Measurements from ENCODE around the gene CORO1C.
"Not testable (repeated sequence)": the region's sequence is repeated elsewhere in the genome, so short reads cannot be mapped to it uniquely, and the experiment has no call there.

The CORO1C gene

GRCh38 chr12:108620236-108620879 is 111.0 kb downstream of the CORO1C start:
- H3K4me3 ChIP-seq (ENCODE audit: low read length), result no peak overlapping the region
- H3K4me1 ChIP-seq (ENCODE audit: control insufficient read depth, insufficient read depth, low read length), result peaks cover 13% of the 10 kb centered on the region
- H3K36me3 ChIP-seq (ENCODE audit: insufficient read depth, low read length), result peaks cover 8% of the 10 kb centered on the region
- no peak overlapping the region for H3K9ac ChIP-seq (ENCODE audit: low read depth, low read length)
- peaks cover 5% of the 10 kb centered on the region for H3K9me3 ChIP-seq (replicated peaks; ENCODE audit: low read length)
- no peaks in the 10 kb centered on the region for H3K27me3 ChIP-seq (ENCODE audit: control insufficient read depth, insufficient read depth, low read length)
- no peak overlapping the region for H3K4me2 ChIP-seq (ENCODE audit: low read length)

GRCh38 chr12:108619369-108620160 is 111.8 kb downstream of the CORO1C start:
- Histone ChIP-seq H3K36me3 (ENCODE audit: insufficient read depth, low read length) (peaks cover 8% of the 10 kb centered on the region), H3K4me2 (ENCODE audit: low read length) (no peak overlapping the region), H3K9me3 (replicated peaks; ENCODE audit: low read length) (peaks cover 5% of the 10 kb centered on the region), H3K9ac (ENCODE audit: low read depth, low read length) (no peak overlapping the region), H3K4me1 (ENCODE audit: control insufficient read depth, insufficient read depth, low read length) (peaks cover 13% of the 10 kb centered on the region), H3K27me3 (ENCODE audit: control insufficient read depth, insufficient read depth, low read length) (no peaks in the 10 kb centered on the region), H3K4me3 (ENCODE audit: low read length) (no peak overlapping the region)

- H3K9ac ChIP-seq (ENCODE audit: low read depth, low read length); H3K9me3 ChIP-seq (replicated peaks; ENCODE audit: low read length); H3K27me3 ChIP-seq (ENCODE audit: control insufficient read depth, insufficient read depth, low read length); H3K4me3 ChIP-seq (ENCODE audit: low read length); H3K4me2 ChIP-seq (ENCODE audit: low read length); H3K36me3 ChIP-seq (ENCODE audit: insufficient read depth, low read length): not testable (repeated sequence)
- peaks cover 13% of the 10 kb centered on the region for H3K4me1 ChIP-seq (ENCODE audit: control insufficient read depth, insufficient read depth, low read length)
These were observed 112.4 kb downstream of the CORO1C start for GRCh38 chr12:108618953-108619274.

DNA sequence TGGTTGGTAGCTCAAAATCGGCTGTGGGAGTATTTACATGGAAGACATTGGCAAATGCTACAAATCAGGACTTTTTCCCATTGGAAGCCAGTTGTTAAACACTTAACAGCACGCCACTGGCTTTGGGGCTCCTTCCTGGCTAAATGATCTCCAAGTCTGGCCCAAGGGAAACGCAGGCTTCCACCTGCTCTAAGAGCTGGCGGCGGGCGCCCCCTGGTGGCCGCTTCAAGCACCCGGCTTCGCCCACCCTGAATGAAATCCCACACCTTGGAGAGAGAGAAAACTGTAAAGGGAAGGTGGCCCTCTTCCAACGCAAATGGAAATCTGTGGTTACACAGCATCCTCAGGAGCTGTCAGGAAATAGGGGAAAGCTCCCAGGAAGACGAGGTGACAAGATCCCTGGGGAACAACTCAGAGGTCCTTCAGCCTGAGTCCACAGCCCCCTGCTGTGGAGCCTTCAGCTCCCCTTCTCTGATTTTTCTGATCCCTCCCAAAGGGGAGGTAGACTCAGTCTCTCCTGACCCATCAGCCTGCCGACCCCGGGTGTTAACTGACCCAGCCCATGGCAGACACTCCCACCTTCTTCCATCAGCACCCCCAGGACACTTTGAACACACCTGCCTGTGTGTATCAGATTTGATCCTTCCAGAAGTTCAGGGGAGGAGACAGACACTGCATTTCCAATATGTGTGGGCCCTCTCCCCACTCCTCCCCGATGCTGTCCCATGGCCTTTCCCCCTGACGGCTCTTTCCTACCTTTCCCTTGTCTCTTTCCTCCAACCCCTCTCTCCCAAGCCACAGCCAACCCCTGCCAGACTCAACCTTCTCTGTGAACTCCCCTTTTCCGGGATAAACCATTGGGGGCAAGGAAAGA is 113.0 kb downstream of the CORO1C start:
- Histone ChIP-seq H3K9me3 (replicated peaks; ENCODE audit: low read length) (peaks cover 5% of the 10 kb centered on the region), H3K27me3 (ENCODE audit: control insufficient read depth, insufficient read depth, low read length) (no peaks in the 10 kb centered on the region), H3K36me3 (ENCODE audit: insufficient read depth, low read length) (peaks cover 6% of the 10 kb centered on the region), H3K4me1 (ENCODE audit: control insufficient read depth, insufficient read depth, low read length) (peaks cover 13% of the 10 kb centered on the region), H3K9ac (ENCODE audit: low read depth, low read length) (no peak overlapping the region), H3K4me2 (ENCODE audit: low read length) (no peak overlapping the region), H3K4me3 (ENCODE audit: low read length) (no peak overlapping the region)

DNA sequence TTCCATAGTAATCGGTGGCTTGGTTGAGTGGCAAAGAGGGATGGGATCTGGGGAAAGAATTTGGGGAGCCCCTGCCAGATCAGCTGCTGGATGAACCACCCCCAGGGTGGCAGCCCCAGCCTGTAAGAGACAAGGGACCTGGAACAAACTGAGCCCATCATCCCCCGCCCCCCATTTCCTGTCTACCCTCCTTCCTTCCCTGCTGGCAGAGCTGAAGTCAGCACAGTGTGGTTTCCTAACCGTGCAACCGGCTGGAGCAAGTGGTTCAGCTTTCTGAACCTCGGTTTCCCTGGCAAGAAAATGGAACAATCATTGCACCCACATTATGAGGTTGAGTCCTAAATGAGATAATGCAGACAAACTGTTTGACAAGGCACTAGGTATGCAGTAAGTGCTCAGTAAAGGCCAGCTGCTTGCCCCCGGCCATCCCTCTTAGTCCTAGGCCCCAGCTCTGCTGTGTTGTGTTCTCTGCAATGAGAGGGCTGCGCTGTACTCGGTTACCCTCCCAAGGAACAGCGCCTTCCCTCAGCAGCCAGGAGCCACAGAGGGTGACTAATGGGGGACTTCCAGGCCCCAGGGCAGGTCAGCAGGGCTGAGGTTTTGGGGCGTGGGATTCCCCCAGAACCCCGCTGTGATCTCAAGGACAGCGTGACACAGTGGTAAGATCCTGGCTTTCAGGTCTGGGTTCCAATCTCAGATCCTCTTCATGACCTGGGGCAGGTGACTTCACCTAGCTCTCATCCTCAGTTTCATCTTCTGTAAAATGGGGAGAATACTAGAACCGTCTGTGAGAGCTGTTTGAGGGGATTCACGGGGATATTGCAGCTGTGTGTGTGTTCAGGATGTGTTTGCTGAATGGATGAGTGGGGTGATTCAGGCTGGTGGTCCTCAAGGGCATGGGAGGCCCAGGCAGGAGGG is 114.1 kb downstream of the CORO1C start:
- peaks cover 5% of the 10 kb centered on the region for H3K9me3 ChIP-seq (replicated peaks; ENCODE audit: low read length)
- peaks cover 17% of the 10 kb centered on the region for H3K4me1 ChIP-seq (ENCODE audit: control insufficient read depth, insufficient read depth, low read length)
- no peak overlapping the region for H3K4me3 ChIP-seq (ENCODE audit: low read length)
- no peak overlapping the region for H3K4me2 ChIP-seq (ENCODE audit: low read length)
- no peaks in the 10 kb centered on the region for H3K36me3 ChIP-seq (ENCODE audit: insufficient read depth, low read length)
- H3K9ac ChIP-seq (ENCODE audit: low read depth, low read length), result no peak overlapping the region
- H3K27me3 ChIP-seq (ENCODE audit: control insufficient read depth, insufficient read depth, low read length), result no peaks in the 10 kb centered on the region

GRCh38 chr12:108616359-108616758 is 115.0 kb downstream of the CORO1C start:
- H3K4me3 ChIP-seq (ENCODE audit: low read length), result no peak overlapping the region
- H3K9ac ChIP-seq (ENCODE audit: low read depth, low read length), result no peak overlapping the region
- H3K36me3 ChIP-seq (ENCODE audit: insufficient read depth, low read length), result no peaks in the 10 kb centered on the region
- peaks cover 24% of the 10 kb centered on the region for H3K4me1 ChIP-seq (ENCODE audit: control insufficient read depth, insufficient read depth, low read length)
- no peaks in the 10 kb centered on the region for H3K27me3 ChIP-seq (ENCODE audit: control insufficient read depth, insufficient read depth, low read length)
- H3K4me2 ChIP-seq (ENCODE audit: low read length), result no peak overlapping the region
- H3K9me3 ChIP-seq (replicated peaks; ENCODE audit: low read length), result peaks cover 5% of the 10 kb centered on the region

DNA sequence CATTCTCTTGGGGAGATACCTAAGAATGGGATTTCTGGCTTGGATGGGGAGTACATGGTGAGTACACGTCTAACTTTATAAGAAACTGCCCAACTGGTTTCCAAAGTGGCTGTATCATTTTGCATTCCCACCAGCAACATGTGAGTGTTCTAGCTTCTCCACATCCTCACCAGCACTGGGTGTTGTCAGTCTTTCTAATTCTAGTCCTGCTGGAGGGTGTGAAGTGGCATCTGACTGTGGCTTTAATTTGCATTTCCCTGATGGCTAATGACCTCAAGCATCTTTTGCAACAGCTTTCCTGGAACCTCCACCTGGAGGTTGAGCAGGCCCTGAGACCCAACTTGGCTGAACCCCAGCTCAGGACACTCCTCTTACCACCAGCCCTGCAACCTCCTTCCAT is 115.4 kb downstream of the CORO1C start:
- Histone ChIP-seq H3K27me3 (ENCODE audit: control insufficient read depth, insufficient read depth, low read length) (no peaks in the 10 kb centered on the region), H3K4me3 (ENCODE audit: low read length) (no peak overlapping the region), H3K4me1 (ENCODE audit: control insufficient read depth, insufficient read depth, low read length) (peaks cover 28% of the 10 kb centered on the region)

GRCh38 chr12:108614639-108615038 is 116.7 kb downstream of the CORO1C start:
- Histone ChIP-seq H3K36me3 (ENCODE audit: insufficient read depth, low read length) (no peaks in the 10 kb centered on the region), H3K27me3 (ENCODE audit: control insufficient read depth, insufficient read depth, low read length) (no peaks in the 10 kb centered on the region), H3K4me1 (ENCODE audit: control insufficient read depth, insufficient read depth, low read length) (peaks cover 40% of the 10 kb centered on the region), H3K4me2 (ENCODE audit: low read length) (no peak overlapping the region), H3K9me3 (replicated peaks; ENCODE audit: low read length) (peaks cover 5% of the 10 kb centered on the region), H3K4me3 (ENCODE audit: low read length) (no peak overlapping the region), H3K9ac (ENCODE audit: low read depth, low read length) (no peak overlapping the region)

More for the DNA sequence above, 115.4 kb downstream of the CORO1C start:
- Histone ChIP-seq H3K9ac (ENCODE audit: low read depth, low read length) (no peak overlapping the region), H3K36me3 (ENCODE audit: insufficient read depth, low read length) (no peaks in the 10 kb centered on the region), H3K4me2 (ENCODE audit: low read length) (no peak overlapping the region), H3K9me3 (replicated peaks; ENCODE audit: low read length) (peaks cover 5% of the 10 kb centered on the region)

- no peak overlapping the region for H3K4me3 ChIP-seq (ENCODE audit: low read length)
- peaks cover 5% of the 10 kb centered on the region for H3K9me3 ChIP-seq (replicated peaks; ENCODE audit: low read length)
- no peak overlapping the region for H3K4me2 ChIP-seq (ENCODE audit: low read length)
- no peaks in the 10 kb centered on the region for H3K36me3 ChIP-seq (ENCODE audit: insufficient read depth, low read length)
- peaks cover 45% of the 10 kb centered on the region for H3K4me1 ChIP-seq (ENCODE audit: control insufficient read depth, insufficient read depth, low read length)
- H3K27me3 ChIP-seq (ENCODE audit: control insufficient read depth, insufficient read depth, low read length), result no peaks in the 10 kb centered on the region
- no peak overlapping the region for H3K9ac ChIP-seq (ENCODE audit: low read depth, low read length)
These were observed 117.3 kb downstream of the CORO1C start for GRCh38 chr12:108614041-108614440.

- Histone ChIP-seq H3K9me3 (replicated peaks; ENCODE audit: low read length) (peaks cover 5% of the 10 kb centered on the region), H3K9ac (ENCODE audit: low read depth, low read length) (no peak overlapping the region), H3K4me1 (ENCODE audit: control insufficient read depth, insufficient read depth, low read length) (peaks cover 45% of the 10 kb centered on the region), H3K4me2 (ENCODE audit: low read length) (no peak overlapping the region), H3K27me3 (ENCODE audit: control insufficient read depth, insufficient read depth, low read length) (no peaks in the 10 kb centered on the region), H3K4me3 (ENCODE audit: low read length) (no peak overlapping the region), H3K36me3 (ENCODE audit: insufficient read depth, low read length) (no peaks in the 10 kb centered on the region)
These were observed 117.8 kb downstream of the CORO1C start for GRCh38 chr12:108613548-108613947.

Data from skeletal muscle satellite cell (primary cell).